ENCODE data around the gene GNAO1. TPM values are rescaled to one million over a fixed set of nuclear protein-coding genes. Genes with fewer than 3 reads are reported as not detected.

GNAO1 gene
- total RNA-seq, 4 donors from 2014 or later: 0.50 to 1.5 (median 0.66) TPM

DNA sequence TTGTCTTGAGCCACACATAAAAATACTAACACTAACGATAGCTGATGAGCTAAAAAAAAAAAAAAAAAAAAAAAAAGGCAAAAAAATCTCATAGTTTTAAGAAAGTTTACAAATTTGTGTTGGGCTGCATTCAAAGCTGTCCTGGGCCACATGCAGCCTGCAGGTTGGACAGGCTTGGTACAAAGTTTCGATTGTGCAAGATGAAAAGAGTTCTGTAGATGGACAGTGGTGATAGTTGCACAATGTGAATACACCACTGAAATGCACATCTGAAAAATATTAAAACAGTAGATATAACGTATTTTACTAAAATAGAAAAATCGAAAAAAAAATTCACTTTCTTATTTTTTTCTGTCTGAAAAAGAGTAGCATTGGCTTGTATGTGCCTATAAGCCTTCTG, 191.2 kb downstream of the GNAO1 start:
- no peaks in the 10 kb centered on the region for H3K4me1 ChIP-seq
- H3K27me3 ChIP-seq: no peaks in the 10 kb centered on the region
- intact Hi-C loops (cut with DNase I): no loop called here
- no peak overlapping the region for H3K27ac ChIP-seq
- TF ChIP-seq, protein P1, sequence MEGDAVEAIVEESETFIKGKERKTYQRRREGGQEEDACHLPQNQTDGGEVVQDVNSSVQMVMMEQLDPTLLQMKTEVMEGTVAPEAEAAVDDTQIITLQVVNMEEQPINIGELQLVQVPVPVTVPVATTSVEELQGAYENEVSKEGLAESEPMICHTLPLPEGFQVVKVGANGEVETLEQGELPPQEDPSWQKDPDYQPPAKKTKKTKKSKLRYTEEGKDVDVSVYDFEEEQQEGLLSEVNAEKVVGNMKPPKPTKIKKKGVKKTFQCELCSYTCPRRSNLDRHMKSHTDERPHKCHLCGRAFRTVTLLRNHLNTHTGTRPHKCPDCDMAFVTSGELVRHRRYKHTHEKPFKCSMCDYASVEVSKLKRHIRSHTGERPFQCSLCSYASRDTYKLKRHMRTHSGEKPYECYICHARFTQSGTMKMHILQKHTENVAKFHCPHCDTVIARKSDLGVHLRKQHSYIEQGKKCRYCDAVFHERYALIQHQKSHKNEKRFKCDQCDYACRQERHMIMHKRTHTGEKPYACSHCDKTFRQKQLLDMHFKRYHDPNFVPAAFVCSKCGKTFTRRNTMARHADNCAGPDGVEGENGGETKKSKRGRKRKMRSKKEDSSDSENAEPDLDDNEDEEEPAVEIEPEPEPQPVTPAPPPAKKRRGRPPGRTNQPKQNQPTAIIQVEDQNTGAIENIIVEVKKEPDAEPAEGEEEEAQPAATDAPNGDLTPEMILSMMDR (IDR thresholded peaks at IDR 0.05): no peak
- no peak for TF ChIP-seq POLR2A (IDR thresholded peaks at IDR 0.05)
- H3K36me3 ChIP-seq: peaks cover 13 to 99% (median 38%) of the 10 kb centered on the region in 3 donors
- no peak overlapping the region for H3K4me3 ChIP-seq
- no peak for DNase-seq
- H3K9me3 ChIP-seq: peaks cover 0 to 20% (median 9%) of the 10 kb centered on the region in 3 donors
- 84 to 89% methylated on average over 4 of the region's 4 CpGs for WGBS, 2 donors

DNA sequence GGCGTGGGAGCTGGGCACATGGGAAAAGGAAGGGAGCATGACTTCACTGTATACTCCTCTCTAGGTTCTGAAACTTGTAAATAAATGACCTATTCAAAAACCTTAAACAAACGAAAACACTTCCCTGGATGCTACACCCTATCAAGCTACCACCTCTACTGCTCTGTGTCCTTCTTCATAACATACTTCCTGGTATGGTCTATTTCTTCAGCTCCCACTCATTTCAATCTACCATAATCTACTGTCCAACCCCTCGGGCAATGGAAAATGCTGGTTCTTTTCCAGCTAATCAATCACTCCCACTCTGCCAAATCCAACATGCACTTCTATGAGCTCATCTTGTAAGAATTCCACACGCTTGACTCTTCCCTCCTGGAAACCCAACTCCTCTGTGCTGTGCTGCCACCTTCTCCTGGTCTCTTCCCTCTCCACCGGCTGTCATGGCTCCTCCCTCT, 191.6 kb downstream of the GNAO1 start:
- WGBS, 2 donors: 50 to 58% methylated on average over 5 of the region's 5 CpGs
- Histone ChIP-seq H3K27me3 (no peaks in the 10 kb centered on the region), H3K9me3 (peaks cover 0 to 20% (median 9%) of the 10 kb centered on the region in 3 donors), H3K27ac (no peak overlapping the region), H3K36me3 (peaks cover 13 to 99% (median 43%) of the 10 kb centered on the region in 3 donors), H3K4me3 (no peak overlapping the region), H3K4me1 (no peaks in the 10 kb centered on the region)
- no peak for TF ChIP-seq POLR2A (IDR thresholded peaks at IDR 0.05)
- TF ChIP-seq, protein P1 (IDR thresholded peaks at IDR 0.05): no peak
- DNase-seq: no peak
- intact Hi-C loops (cut with DNase I): no loop called here

DNA sequence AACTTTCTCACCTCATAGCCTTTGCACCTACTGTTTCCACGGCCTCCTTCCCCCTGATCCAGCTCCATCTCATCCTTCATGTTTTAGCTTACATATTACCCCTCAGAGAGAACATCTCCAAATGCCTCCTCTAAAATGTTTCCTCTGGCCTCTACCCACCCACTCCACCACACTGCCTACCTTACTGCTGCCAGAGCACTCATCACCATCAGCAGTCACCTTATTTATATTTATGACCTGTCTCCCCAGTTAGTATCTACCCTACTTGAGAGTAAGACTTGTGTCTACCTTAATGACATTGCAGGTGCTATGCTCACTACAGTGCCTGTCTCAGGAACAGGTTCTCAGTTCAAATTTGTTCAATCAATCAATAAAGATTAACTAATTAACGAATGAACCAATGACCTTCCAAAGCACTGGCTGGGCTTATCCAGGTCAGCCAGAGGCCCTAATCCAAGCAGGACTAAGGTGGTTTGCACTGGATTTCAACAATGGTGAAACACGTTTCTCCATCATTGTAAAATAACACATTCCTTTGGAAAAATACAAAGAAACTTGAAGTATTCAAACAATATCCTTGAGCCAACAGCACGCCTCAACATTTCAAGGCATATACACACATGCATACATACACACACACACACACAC, 192.9 kb downstream of the GNAO1 start:
- no peak for DNase-seq
- H3K36me3 ChIP-seq: peaks cover 13 to 99% (median 50%) of the 10 kb centered on the region in 3 donors
- H3K27ac ChIP-seq: no peak overlapping the region
- H3K9me3 ChIP-seq: peaks cover 0 to 20% (median 9%) of the 10 kb centered on the region in 3 donors
- no peaks in the 10 kb centered on the region for H3K27me3 ChIP-seq
- no peak for TF ChIP-seq POLR2A (IDR thresholded peaks at IDR 0.05)
- TF ChIP-seq, protein P1 (IDR thresholded peaks at IDR 0.05): no peak
- intact Hi-C loops (cut with DNase I): no loop called here
- 74 to 83% methylated on average over 4 of the region's 4 CpGs for WGBS, 2 donors
- no peaks in the 10 kb centered on the region for H3K4me1 ChIP-seq
- no peak overlapping the region for H3K4me3 ChIP-seq

DNA sequence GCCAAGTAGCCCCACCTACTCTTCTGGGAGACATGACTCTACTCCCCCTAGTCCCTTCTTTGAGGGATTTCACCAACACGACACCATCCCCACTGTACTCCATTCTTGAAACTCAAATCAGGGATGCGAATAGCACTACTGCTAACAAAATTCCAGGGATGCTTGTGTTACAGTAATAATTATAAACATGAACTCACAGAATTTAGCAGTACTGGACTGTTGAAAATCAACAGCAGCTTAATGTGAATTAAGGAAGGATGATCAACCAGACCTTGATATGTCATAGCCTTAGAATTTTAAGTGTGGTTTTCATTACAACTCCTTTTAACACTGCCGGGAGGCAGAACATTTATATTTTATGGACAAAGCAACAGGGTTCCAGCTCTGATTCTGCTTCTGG, 196.1 kb downstream of the GNAO1 start:
- H3K4me3 ChIP-seq: no peak overlapping the region
- H3K4me1 ChIP-seq: no peaks in the 10 kb centered on the region
- no peaks in the 10 kb centered on the region for H3K27me3 ChIP-seq
- H3K36me3 ChIP-seq: peaks cover 0 to 99% (median 45%) of the 10 kb centered on the region in 3 donors
- DNase-seq: no peak
- H3K9me3 ChIP-seq: no peaks in the 10 kb centered on the region
- TF ChIP-seq, protein P1 (IDR thresholded peaks at IDR 0.05): no peak
- no peak for TF ChIP-seq POLR2A (IDR thresholded peaks at IDR 0.05)
- WGBS, 2 donors: 91 to 92% methylated on average over 3 of the region's 3 CpGs
- intact Hi-C loops (cut with DNase I): no loop called here
- no peak overlapping the region for H3K27ac ChIP-seq

DNA sequence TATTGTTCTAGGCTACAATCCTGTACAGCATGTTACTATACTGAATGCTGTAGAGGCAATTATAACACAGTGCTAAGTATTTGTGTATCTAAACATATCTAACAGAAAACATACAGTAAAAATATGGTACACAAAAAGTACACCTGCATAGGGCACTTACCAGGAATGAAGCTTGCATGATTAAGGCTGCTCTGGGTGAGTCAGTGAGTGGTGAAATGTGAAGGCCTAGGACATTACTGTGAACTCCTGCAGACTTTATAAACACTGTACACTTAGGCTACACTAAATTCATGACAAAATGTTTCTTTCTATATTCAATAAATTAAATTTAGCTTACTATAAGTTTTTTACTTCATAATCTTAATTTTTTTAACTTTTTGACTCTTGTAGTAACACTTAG, 196.9 kb downstream of the GNAO1 start:
- Histone ChIP-seq H3K9me3 (no peaks in the 10 kb centered on the region), H3K4me1 (no peaks in the 10 kb centered on the region), H3K27ac (no peak overlapping the region), H3K36me3 (peaks cover 0 to 99% (median 43%) of the 10 kb centered on the region in 3 donors), H3K27me3 (no peaks in the 10 kb centered on the region), H3K4me3 (no peak overlapping the region)
- DNase-seq: no peak
- intact Hi-C loops (cut with DNase I): no loop called here
- TF ChIP-seq, protein P1 (IDR thresholded peaks at IDR 0.05): no peak
- no peak for TF ChIP-seq POLR2A (IDR thresholded peaks at IDR 0.05)

All from esophagus squamous epithelium (tissue), 5 donors.